Uterus (tissue), 4 donors: ENCODE results near the gene STX10. TPM values are rescaled to one million over a fixed set of nuclear protein-coding genes. Genes with fewer than 3 reads are reported as not detected.
"Not testable (repeated sequence)": the region's sequence is repeated elsewhere in the genome, so short reads cannot be mapped to it uniquely, and the experiment has no call there.

Source experiments
- DNase-seq, 2 donors: peaks; one replicate each; pipeline ENCODE4 v3.0.0-alpha.2; 2019 to 2020
- H3K27ac ChIP-seq, 2 donors: fragments of 200-600 bp; sonication (generic); 1 replicate in 1 of 2; 2 replicates in 1 of 2; pipeline ENCODE4 v1.5.1; 2016 to 2018
- H3K27me3 ChIP-seq, 2 donors: fragments of 200-600 bp; sonication (generic); one replicate each; pipeline ENCODE4 v1.5.1; 2018 to 2019; ENCODE audit warnings: control low read depth in 1 of 2
- H3K36me3 ChIP-seq, 2 donors: fragments of 200-600 bp; sonication (generic); one replicate each; pipeline ENCODE4 v1.5.1; 2019; ENCODE audit warnings: control low read depth in 1 of 2
- H3K4me1 ChIP-seq, 2 donors: fragments of 200-600 bp; sonication (generic); one replicate each; pipeline ENCODE4 v1.5.1; 2018 to 2019; ENCODE audit warnings: control low read depth in 1 of 2
- H3K4me3 ChIP-seq, 2 donors: fragments of 200-600 bp; sonication (generic); 1 replicate in 1 of 2; 2 replicates in 1 of 2; pipeline ENCODE4 v1.5.1; 2018 to 2019; ENCODE audit warnings: mild to moderate bottlenecking in 1 of 2
- H3K9me3 ChIP-seq, 2 donors: fragments of 200-600 bp; sonication (generic); one replicate each; pipeline ENCODE4 v1.5.1; 2019; ENCODE audit warnings: control low read depth in 1 of 2
- CTCF ChIP-seq, 4 experiments: fragments of 200-600 bp in 2 of 4; fragments of 450-650 bp in 2 of 4; sonication (generic) in 2 of 4; IDR thresholded peaks; one replicate each; pipeline ENCODE4 v1.5.1; 2016 to 2019; ENCODE audit warnings: antibody characterized with exemption in 4 of 4, mild to moderate bottlenecking in 2 of 4, moderate library complexity in 1 of 4
- POLR2A ChIP-seq, 2 donors: fragments of 450-650 bp; IDR thresholded peaks; one replicate each; pipeline ENCODE4 v1.6.1; 2016; ENCODE audit warnings: antibody characterized with exemption in 2 of 2, mild to moderate bottlenecking in 1 of 2, moderate library complexity in 1 of 2
- intact Hi-C: fragments of 100-400 bp; cut with DNase I; formaldehyde crosslinking; loops from one replicate; pipeline ENCODE4 v1.15.1; 2023; ENCODE audit warnings: low total_unique reads
- total RNA-seq, 4 donors: library from RNA; depleted of rRNA in 3 of 4; stranded (reverse); fragments of >200 nt in 3 of 4; gene quantifications; one replicate each; pipeline versions ENCODE4 v1.1.0 to v1.2.4, GENCODE V29; 2014 to 2023
- donor health status: DM: yes; HTN: yes; CAD: no.

The STX10 gene
- total RNA-seq, 4 donors from 2014 or later = 42.2 to 72.1 (median 44.8) TPM

DNA sequence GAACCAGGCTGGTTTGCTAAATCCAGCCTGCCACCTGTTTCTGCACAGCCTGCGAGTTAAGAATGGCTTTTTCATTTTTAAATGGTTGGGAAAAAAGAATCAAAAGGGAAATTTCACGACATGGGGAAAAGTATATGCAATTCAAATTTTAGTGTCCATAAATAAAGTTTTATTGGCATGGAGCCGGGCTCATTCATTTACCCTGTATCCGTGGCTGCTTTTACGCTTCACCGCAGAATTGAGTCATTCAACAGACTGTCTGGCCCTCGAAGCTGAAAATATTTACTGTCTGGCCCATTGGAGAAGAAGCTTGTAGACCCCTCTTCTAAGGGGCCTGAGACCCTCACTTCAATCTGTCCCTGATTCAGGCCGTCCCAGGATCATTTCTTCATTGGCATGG, 26.2 kb upstream of the STX10 start:
- Histone ChIP-seq H3K4me3 (no peak overlapping the region), H3K4me1 (no peaks in the 10 kb centered on the region), H3K9me3 (no peaks in the 10 kb centered on the region), H3K27me3 (no peaks in the 10 kb centered on the region), H3K27ac (no peak overlapping the region), H3K36me3 (no peaks in the 10 kb centered on the region)
- TF ChIP-seq CTCF (IDR thresholded peaks at IDR 0.05) (no peak), POLR2A (IDR thresholded peaks at IDR 0.05) (no peak)
- no peak for DNase-seq
- intact Hi-C loops = no loop called here

DNA sequence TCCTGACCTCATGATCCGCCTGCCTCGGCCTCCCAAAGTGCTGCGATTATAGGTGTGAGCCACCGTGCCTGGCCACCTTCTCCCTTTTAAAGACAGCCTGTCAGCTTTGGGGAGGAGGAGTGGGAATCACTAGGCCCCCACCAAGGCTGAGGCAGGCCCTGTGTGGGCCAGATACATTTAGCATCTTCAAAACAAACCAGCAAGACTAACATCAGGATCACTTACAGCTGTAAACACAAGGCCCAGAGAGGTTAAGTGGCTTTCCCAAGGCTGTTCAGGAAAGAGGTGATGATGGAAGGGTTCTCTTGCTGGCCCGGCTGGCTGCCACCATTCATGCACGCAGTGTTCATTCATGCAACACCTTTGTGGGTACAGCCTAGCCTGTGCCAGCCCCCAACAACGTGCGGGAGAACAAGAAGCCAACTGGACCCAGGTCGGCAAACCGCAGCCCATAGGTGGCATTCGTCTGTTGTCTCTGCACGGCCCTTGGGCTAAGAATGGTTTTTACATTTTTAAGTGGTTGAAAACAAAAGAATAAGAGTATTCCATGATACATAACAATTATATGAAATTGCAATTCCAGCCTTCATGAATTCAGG, 23.1 kb upstream of the STX10 start:
- H3K9me3 ChIP-seq = no peaks in the 10 kb centered on the region
- no peak overlapping the region for H3K4me3 ChIP-seq
- no peak for DNase-seq
- intact Hi-C loops = no loop called here
- H3K4me1 ChIP-seq = no peaks in the 10 kb centered on the region
- TF ChIP-seq POLR2A (IDR thresholded peaks at IDR 0.05) = no peak
- TF ChIP-seq CTCF (IDR thresholded peaks at IDR 0.05) = no peak
- H3K27me3 ChIP-seq = no peaks in the 10 kb centered on the region
- no peaks in the 10 kb centered on the region for H3K36me3 ChIP-seq
- peak overlapping the region; percentile 27 to 52 for H3K27ac ChIP-seq

GRCh38 chr19:13172346-13173138, 22.4 kb upstream of the STX10 start:
- no peaks in the 10 kb centered on the region for H3K9me3 ChIP-seq
- no peak overlapping the region for H3K4me3 ChIP-seq
- H3K27me3 ChIP-seq = no peaks in the 10 kb centered on the region
- TF ChIP-seq CTCF (IDR thresholded peaks at IDR 0.05) = no peak
- TF ChIP-seq POLR2A (IDR thresholded peaks at IDR 0.05) = no peak
- peak overlapping the region; percentile 27 to 52 for H3K27ac ChIP-seq
- no peaks in the 10 kb centered on the region for H3K36me3 ChIP-seq
- peak; percentile 67 to 80 for DNase-seq
- intact Hi-C loops = no loop called here
- H3K4me1 ChIP-seq = no peaks in the 10 kb centered on the region

- Histone ChIP-seq H3K36me3 (no peaks in the 10 kb centered on the region), H3K4me3 (no peak overlapping the region), H3K9me3 (no peaks in the 10 kb centered on the region), H3K27me3 (no peaks in the 10 kb centered on the region), H3K4me1 (peaks cover 0 to 5% of the 10 kb centered on the region in 2 donors), H3K27ac (no peak overlapping the region)
- TF ChIP-seq CTCF (IDR thresholded peaks at IDR 0.05) = no peak
- TF ChIP-seq POLR2A (IDR thresholded peaks at IDR 0.05) = no peak
- intact Hi-C loops = no loop called here
- no peak for DNase-seq
These were observed 21.0 kb upstream of the STX10 start for GRCh38 chr19:13171146-13171545.

GRCh38 chr19:13169769-13170168, 19.6 kb upstream of the STX10 start:
- Histone ChIP-seq H3K36me3 (no peaks in the 10 kb centered on the region), H3K27ac (no peak overlapping the region), H3K4me1 (peaks cover 0 to 5% of the 10 kb centered on the region in 2 donors), H3K4me3 (no peak overlapping the region), H3K9me3 (no peaks in the 10 kb centered on the region), H3K27me3 (no peaks in the 10 kb centered on the region)
- intact Hi-C loops = no loop called here
- TF ChIP-seq CTCF (IDR thresholded peaks at IDR 0.05) = no peak
- no peak for TF ChIP-seq POLR2A (IDR thresholded peaks at IDR 0.05)
- no peak for DNase-seq

- H3K4me1 ChIP-seq = peaks cover 5 to 16% of the 10 kb centered on the region in 2 donors
- peak overlapping the region; percentile 87 to 92 for H3K27ac ChIP-seq
- H3K4me3 ChIP-seq, H3K27me3 ChIP-seq, H3K36me3 ChIP-seq, intact Hi-C loops, H3K9me3 ChIP-seq, DNase-seq: not testable (repeated sequence)
These were observed 16.0 kb upstream of the STX10 start for GRCh38 chr19:13166151-13166550.
